Measurements from ENCODE around the gene BEST1.

The BEST1 gene

GRCh38 chr11:61950035-61950547 lies at the start of gene BEST1:
TSS of gene BEST1 (plus strand) at chr11:61950351. CDS start at chr11:61951807, 1,456 bp downstream.
- DNase-seq: no peak

DNA sequence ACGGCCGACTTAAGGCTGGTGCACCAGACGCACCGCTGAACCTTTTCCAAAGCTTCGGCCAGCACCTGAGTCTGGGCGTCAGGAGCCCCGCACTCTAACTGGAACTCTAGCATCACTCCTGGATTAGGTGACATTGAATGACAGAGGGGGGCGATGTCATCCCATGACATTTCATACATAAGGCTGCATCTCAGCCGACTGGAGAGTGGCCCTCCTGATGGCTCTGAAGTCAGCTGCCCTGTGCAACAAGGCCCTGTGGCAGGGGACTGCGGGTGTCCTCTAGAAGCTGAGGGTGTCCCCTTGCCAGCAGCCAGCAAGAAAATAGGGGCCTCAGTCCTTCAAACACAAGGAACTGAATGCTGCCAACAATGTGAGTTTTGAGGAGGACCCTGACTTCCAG lies 48.8 kb upstream of the BEST1 start:
- no peak for DNase-seq

- DNase-seq: no peak
Measured at GRCh38 chr11:61902313-61902712, 47.8 kb upstream of the BEST1 start.

DNA sequence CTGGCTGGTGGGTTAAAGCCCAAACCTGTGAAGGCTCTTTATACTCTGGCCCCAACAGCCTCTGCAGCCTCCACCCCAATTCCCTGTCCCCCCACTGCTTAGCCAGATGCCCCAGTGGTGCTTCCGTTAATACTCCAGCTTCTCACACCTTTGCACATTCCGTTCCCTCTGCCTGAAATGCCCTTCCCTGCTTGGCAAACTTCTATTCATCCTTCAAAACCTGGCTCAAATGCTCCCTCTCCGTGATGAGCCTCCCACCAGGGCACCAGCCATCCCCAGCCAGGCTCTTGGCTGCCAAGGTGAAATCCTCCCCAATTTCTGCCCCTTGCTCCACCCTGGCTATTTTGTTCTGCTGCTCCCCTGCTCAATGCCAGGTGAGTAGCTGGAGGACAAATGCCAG lies 46.3 kb upstream of the BEST1 start:
- no peak for DNase-seq

DNA sequence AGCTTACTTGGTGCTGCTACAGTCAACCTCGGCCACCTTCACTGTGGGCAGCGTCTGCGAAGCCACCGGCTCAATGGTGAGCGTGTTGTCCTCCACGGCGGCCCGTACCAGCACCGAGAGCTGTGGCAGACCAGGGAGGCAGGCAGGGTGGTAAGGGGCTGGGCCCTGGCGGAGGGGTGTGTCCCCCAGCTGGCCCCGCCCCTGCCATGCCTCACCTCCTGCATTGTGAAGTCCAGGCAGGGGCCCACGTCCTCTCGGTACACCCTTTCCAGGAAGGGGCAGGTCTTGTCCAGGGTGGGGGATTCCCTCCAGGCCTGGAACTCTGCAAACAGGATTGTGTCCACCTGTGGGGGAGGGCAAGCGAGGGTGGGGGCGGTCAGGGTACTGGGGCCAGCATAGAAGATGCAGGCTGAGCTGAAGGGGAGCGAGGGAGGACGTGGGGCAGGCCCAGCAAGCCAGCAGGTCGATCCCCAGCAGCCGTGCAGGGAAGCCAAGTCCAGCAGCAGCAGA lies 45.6 kb upstream of the BEST1 start:
- no peak for DNase-seq

GRCh38 chr11:61905067-61905696 lies 45.0 kb upstream of the BEST1 start:
- no peak for DNase-seq

- no peak for DNase-seq
Measured at GRCh38 chr11:61905801-61906521, 44.2 kb upstream of the BEST1 start.

DNA sequence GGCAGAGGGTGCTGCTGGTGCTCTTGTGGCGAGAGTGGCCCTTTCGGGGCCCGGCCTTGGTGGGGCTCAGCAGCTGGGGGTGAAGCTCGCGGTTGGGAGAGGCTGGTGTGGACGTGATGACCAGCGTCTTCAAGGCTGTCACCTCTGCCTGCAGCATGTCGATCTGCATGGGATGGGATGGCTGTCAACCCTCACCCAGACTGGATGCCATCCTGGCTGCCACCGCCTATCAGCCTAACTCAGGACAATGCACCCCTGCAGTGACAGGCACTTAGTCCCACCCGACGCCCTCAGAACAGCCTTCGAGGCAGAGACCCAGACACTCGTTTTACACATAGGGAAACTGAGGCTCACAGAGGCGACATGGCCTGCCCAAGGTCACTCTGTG lies 43.6 kb upstream of the BEST1 start:
- no peak for DNase-seq

- no peak for DNase-seq
Measured at GRCh38 chr11:61907282-61907681, 42.9 kb upstream of the BEST1 start.

- DNase-seq: no peak
Measured at GRCh38 chr11:61907871-61908729, 42.1 kb upstream of the BEST1 start.

DNA sequence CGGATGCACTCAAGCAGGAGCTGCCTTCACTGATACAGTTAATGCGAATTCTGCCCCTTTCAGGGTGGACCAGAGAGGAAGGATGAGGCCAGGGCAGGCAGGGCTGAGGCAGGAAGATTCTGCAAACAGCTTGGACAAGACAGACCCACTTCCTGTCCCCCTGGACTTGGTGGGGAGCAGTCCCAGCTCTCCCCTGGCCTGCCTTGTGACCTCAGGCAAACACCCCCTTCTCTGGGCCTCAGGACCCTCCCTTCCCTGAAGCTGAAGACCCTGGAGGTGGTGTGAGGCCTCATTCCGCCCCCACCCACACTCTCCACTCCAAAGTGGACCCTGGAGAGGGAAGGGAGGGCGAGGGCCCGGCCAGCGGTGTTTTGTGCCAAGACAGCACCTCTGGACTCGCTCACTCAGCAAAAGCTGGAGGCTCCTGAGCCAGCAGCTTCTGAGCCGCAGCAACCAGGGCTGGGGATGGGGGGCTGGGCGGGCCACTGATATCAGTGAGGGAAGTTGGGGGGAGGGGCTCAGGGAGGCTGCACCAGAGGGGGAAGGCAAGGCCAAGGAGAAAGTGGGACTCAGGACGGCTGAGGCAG lies 41.3 kb upstream of the BEST1 start:
- no peak for DNase-seq

DNA sequence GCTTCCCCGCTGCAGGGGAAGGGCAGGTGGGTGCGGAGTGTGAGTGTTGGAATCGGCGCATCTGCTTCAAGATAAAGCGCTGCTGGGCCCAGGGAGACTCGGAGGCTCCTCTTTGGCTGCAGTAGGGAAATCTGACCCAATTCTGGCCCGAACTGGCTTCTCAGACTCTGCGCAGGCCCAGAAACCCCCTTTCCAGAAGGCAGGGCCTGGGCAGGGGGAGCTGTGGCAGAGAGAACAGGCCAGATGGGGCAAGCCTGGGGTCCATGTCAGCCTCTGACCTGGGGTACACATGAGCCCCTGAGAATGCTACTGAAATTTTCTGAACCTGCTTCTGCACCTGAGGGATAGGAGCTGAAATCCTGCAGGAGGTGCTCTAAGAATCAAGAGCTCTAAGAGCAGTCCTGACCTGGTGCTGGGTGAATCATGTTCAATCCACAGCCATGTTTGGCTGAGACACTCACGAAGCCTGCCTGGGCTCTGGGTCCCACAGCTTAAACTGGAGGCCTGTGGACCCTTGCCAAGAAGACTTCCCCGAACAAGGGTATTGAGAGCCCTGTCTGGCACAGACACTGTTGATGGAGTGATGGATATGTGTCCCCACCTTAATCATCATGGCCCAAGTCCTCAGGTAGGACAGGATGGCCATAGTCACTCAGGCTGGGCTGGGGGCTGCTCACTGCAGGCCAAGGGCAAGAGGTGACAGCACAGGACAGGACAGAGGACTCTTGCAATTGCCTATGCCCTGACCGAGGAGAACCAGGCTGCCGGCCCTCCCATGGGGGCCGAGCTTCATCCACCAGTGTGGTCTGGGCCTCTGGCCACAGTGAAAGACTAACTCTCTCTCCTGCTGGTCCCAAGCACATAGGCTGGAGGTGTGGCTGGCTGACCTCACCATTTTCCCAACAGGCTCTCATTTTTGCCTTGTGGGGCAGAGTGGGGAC lies 39.7 kb upstream of the BEST1 start:
- no peak for DNase-seq

GRCh38 chr11:61911128-61911700 lies 38.9 kb upstream of the BEST1 start:
- no peak for DNase-seq

- no peak for DNase-seq
Measured at GRCh38 chr11:61911701-61912529, 38.2 kb upstream of the BEST1 start.

- peak; percentile 59 for DNase-seq
Measured at GRCh38 chr11:61912530-61912898, 37.6 kb upstream of the BEST1 start.

DNA sequence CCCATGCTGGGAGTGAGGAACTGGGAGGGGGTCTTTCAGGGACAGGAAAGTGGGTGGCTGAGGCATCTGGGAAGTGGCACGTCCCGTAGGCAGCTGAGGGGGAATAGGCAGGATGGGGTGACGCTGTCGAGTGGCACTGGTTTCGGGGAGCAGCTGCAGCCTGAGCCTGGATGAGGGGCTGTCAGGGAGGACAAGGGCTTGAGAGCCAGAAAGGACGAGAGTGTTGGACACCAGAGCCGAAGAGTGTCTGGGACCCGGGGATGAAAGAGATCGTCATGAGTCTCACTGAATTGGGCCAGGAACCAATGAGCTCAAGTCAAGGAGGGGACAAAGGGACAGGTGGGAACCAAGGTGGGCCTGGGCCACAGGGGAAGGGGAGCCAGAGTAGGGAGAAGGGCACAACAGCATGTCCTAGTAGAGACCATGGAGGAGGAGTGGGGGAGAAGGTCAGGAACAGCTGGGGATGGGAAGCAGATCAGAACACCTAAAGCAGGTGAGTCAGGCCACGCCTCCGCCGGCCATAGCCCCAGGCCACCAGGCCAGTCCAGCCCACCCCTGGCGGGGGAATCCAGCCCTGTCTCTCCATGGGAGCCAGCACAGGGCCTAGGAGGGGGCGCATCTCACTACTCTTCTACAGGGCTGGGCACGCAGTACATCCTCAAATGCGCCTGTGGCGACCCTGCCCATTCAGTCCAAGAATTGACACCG lies 37.0 kb upstream of the BEST1 start:
- DNase-seq: no peak

DNA sequence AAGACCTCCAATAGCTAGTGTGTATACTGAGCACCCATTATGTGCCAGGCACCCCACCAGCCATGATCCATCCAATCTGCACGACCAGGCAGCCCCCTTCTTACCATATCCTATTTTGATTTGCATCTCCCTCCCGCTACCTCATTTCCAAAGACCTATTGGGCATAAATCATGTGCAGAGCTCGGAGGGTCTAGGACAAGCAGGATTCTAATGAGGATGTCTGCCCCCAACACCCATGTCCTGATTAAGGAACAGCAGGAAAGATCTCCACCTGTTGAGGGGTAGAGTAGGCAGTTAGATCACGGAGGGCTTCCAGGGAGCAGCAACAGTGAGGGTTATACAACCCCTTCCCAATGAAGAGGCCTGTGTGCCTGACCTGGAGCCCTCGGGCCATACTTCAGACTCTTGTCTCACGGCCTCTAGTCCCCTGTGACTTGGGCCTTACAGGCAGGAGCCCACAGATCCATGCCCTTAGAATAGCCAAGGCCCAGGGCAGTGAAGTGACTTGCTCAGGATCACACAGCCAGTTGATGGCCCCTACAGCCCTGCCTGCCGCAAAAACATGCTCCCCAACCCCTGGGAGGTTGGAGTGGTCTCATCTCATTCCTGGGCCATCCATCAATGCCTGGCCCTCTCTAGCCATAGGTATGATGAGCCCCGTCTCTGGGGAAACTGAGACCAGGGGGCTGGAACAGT lies 36.3 kb upstream of the BEST1 start:
- DNase-seq: no peak

DNA sequence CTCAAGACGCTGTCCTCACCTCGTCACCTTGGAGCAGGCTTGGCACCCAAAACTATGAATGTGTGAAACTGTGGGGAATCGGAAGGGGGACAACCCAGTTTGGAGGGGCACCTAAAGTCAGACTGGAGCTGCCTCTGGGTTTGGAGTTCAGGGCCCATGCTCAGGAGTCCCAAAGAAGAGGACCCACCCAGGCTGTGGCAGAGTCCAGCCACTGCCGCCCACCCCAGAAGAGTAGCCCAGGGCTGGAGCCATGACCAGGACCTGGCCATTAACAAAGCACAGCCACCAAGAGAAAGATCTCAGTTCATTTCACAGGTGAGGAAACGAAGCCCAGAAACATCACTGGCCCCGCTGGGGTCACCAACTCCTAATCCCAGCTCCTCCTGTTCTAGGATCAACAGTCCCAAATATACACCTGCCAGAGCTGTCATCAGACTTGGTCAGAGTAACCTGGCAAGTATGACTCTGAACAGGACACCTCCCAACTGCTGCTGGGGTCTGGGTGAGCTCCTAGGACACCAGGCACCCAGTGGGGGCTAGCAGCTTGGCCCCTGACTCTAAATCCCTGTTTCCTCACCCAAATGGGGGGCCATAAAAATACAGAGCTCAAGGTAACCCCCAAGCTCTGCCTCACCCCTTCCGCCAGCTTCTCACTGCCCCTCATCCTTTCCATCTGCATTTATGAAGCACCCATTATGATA lies 35.5 kb upstream of the BEST1 start:
- no peak for DNase-seq

Data from GF-D8 (cell line).